GM21381 (cell line): Measurements from ENCODE around the gene FXYD2.

Experiments used
- ATAC-seq: cut with Tn5 transposase; IDR thresholded peaks from one replicate; pipeline ENCODE4 v1.9.1; 2021; ENCODE audit warnings: mild to moderate bottlenecking, moderate library complexity; ENCODE audit not compliant: unreplicated experiment

The FXYD2 gene

DNA sequence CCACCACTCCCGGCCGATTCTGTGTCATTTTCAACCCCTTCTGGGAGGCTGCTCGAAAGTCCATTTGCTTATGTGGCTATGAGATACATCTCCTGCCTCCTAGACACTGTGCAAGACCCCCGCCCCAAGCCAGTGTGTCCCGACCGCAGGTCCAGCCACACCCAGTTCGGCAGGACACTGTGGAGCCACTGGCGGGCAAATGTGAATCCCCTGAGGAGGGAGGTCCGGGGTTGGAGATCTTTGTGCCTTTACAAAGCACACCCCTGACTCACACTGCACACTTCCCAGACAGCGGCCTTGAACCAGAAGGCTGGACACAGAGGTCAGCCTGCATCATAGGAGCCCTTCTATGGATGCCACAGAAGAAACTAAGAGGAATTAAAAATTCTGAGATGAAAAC is 34.5 kb upstream of the FXYD2 start:
- ATAC-seq = no peak

DNA sequence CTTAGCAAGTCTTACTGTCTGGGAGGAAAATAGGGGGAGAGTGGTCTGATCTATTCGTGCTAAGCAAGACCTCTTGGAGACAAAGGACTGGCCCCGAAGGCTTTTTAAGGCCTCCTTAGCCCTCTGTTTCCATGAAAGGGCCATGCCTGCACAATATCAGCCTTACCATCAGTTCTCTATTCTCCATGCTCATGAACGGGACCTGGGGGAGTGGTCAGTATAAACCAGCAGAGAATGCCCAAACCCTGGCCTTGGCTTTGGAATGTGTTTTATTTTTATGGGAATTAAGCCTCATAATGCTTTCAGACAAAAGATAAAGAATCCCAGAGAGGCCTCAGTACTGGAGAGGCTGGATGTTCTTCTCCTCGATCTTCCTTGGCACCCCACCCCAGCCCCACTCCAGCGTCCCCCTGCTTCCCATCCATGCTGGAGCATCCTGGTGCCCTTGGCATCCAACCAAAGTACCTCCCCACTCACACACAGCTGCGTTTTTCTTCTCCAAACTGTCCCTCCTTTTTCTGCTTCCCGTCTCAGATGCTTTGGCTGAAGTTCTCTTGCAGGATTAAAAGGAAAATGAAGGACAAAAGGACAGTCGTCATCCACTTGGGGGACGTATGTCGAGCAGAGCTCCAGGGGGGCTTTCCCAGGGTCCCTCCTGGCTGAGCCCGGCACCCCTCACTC is 33.3 kb upstream of the FXYD2 start:
- ATAC-seq = no peak

DNA sequence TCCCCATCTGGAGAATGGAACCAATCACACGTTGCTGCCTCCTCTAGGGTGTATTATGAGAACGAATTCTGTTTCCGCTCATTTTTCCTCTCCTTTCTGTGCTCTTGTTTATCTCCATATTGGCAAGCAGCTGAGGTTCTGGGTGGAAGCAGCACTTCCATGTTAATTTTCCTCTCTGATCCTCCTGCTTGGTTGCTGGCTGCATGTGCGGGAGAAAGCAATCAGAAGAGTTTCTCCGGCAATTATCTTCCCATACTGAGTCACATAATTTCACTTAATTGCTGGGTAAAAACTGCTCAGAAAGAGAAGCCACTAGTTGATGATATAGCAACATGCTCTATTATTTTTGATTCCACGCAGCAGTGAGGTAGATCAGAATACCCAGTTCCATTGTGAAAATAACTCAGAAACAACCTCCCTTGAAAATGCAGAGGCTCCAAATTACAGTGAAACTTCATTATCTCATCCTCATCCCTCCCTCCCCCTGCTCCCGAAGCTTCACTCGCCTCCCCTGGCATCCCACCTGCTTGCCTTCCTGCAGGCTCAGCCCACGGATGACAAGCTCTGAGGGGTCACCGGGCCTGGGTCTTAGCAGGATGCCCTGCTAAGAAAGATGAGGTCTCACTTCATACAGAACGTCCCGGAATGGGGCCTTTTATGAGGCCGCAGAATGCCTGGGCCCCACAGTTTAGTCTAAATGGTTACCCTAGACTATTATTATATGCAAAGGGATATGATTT is 31.5 kb upstream of the FXYD2 start:
- ATAC-seq = no peak

DNA sequence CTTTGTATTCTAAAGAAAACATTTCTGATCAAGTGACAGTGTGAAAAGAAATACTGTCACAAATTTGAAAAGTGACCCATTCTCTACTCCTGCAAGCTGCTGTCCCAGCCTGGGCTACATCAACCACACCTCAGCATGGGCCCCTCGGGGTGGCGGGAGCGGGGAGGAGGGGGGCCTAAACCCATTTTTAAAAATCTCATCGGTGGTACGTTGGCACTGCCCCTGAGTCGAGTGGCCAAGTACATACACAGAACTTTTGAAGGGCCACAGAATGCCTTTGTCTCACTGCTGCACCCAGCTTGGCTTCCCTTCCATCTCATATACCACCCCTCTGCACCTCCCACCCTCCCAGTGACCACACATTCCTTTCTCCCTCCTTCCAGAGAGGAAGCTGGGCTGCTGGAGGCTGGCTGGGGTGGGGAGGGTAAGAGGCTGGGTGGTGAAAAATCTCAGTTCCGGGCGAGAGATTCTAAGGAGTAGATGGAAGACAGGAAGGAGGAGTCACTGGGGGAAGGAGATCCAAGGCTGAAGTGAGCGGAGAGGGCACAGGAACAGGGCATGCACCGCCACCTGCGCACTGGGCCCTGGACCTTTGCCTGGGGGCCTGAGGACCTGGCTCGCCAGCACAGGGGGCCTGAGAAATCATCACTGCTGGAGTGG is 30.8 kb upstream of the FXYD2 start:
- ATAC-seq = no peak

DNA sequence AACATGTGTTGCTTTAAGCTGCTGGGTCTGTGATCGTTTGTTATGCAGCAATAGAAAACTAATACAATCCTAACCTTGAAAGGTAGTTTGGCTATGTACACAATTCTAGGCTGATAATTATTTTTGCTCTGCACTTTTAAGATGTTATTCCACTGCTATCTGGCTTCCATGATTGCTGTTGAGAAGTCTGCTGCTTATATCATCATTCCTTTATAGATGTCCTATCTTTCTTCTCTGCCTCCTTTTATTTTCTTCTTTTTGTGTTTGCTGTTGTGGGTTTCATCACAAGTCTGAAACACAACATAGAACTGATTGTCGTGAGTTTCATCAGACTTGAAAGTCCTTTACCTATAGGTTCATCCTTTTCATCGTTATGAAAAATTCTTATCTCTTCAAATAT is 27.8 kb upstream of the FXYD2 start:
- ATAC-seq = no peak

DNA sequence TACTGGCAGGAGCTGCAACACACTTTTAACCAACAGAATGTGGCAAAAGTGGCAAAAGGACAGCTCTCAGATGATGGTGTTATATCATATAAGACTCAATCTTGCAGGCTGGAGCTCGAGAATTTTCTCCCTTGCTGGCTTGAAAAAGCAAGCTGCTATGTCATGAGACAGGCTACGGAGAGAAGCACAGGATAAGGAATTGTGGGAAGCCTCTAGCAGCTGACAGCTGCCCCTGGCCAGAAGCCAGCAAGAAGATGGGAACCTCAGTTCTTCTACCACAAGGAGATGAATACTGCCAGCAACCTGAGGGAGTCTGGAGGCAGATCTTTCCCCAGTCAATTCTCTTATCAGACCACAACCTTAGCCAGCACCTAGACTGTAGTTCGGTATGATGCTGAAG is 27.3 kb upstream of the FXYD2 start:
- no peak for ATAC-seq

DNA sequence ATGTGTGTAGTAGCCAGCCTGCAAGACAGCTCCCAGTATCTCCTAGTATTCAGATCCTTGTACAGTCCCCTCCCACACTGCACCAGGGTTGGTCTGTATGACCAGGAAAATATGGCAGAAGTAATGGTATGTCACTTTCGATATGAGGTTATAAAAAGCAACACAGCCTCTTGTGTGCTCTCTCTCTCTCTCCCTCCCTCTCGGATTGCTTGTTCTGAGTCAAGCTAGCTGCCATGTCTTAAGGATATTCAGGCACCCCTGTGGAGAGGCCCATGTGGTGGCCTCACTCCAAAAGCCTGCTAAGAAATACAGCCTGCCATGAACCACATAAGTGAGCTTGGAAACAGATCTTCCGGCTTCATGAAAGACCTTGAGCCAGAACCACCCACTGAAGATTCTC is 26.6 kb upstream of the FXYD2 start:
- ATAC-seq = no peak

DNA sequence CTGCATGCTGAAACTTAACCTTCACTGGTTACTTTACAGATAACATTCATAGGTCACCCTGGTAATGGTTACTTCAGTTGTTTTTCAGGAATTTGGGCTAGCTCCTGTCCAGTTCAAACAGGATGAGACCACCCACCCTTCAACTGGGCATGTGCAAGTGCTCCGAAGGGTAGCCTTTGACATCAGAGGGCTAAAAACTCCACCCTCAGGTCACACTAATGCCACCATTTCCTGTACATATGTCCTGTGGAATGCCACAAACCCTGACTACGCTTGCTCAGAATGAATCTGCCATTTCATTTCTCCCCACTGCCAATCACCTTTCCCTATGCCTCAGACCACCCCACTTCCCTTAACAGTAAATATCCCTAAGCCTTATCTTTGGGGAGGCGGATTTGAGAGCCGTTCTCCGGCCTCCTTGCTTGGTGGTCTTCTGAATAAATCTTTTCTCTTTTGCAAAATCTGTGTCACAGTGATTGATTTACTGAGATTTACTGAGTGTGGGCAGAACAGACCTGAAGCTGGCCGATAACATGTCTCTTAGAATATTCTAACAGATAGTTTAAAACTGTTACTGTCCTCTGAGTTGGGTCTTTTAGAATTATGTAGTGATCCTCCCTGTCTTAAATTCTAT is 25.4 kb upstream of the FXYD2 start:
- no peak for ATAC-seq

DNA sequence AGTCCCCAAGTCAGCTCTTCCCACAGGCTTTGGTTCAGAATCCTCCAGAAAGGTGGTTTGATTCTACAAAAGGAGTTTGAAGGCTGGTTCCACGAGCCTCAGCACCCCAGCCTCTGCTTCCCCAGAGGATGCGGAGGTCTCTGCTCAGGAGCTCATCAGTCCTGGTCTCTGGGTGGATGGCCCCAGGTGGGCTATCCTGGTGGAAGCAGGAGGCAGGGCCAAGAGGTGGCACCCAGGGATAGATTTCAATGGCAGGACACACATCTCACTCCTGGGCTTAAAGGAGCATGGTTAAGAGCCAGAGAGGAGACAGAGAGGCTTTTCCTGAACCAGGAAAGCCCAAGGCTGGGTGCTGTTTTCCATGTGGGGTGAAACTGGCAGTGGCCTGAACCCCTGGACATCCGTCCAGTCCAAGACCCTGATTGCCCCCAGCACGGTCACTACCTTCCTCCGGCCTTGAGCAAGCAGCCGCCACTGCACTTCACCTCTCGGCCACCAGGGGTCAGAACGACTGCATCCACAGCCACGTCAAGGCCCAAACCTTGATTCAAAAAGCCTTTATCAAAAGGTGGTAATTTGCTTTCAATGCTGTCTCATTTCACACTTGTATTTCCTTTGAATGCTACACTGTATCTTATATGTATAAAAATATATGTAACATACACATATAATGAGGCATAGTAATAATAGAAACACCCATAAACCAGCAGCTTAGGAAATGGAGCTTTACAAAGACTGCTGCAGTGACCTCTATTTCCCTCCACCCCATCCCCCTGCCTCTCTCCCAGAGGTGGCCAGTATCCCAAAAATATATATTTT is 19.3 kb upstream of the FXYD2 start:
- ATAC-seq = no peak

DNA sequence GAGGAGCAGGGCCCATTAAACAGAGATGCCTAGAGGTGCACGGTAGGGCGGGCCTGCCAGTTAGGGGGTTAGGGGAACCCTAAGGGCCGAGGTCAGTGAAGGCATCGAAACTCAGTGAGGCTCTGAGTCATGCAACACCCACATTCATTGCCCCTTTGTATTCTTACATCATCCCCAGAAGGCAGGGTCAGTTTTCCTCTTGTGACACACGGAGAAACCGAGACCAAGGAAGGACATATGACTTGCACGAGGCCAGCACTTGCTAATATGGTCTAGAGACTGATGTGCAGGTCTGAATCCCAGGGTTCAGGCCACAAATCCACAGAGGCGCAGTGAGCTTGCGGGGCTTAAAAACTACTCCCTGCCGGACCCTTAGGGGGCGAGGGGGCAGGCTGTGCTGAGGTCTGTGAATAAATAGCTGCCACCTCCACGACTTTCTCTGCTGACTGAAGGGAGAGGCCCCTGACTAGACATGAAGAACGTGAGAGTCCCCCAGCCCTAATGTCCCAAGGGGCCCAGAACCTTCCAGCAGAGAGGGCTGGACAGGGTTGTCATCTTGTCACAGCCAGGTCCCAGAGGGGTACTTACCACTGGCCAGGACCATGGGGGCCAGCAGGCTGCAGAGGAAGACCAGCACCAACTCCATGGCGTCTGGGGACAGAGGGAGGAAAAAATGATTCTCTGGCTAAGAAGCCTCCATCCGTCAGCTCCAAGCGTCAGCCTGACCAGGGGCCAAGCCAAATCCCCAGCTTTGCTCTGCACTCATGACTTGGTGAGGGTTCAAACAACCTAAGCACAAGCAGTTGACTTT is 17.8 kb upstream of the FXYD2 start:
- no peak for ATAC-seq

DNA sequence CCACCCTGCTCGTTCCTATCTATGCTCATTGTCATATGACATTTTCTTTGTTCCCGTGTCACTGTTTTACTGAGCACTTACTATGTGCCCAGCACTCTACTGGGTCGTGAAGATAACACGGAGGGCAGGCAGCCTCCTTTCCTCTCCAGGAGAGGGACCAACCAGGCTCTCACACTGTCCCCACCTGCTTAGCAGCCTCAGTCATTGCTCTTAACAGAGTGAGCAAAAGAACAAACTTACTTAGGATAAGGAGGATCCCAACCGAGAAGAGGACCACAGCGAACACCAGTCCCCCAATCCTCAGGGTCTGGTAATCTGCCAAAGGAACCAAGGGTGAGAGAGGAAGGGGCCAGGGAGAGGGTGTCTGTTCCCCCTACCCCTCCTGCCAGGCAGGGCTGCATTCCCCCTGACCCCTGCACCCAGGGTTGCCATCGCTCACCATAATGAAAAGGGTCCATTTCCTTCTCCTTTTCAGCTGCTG is 17.0 kb upstream of the FXYD2 start:
- no peak for ATAC-seq

DNA sequence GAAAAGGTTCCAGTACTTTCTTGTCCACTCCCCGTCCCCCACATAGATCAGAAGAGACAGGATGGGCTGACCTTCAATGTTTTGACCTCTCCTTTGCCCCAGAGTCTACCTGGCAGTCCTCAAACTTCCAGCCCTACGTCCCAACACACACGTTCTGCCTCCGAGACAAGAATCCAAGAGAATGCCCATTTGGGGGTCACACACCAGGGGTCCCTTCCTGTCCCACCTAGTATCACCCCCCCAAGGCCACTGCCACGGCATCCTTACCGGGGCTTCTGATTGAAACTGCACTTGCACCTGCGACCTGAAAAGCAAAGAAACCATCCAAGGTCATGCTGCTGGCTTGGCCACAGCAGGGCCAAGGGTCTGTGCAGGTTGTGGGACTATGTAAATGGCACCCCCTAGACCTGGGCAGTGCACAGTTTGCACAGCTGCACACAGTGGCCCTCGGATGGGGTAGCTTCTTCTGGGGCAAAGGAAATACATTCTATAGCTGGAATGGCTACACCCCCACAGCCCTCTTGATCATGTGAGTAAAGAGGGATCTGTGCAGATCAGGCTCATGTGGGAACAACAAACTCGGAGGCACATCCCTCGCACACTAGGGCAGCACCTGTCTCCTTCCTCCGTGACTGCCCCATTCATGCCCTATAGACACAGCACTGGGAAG is 16.5 kb upstream of the FXYD2 start:
- ATAC-seq = no peak

DNA sequence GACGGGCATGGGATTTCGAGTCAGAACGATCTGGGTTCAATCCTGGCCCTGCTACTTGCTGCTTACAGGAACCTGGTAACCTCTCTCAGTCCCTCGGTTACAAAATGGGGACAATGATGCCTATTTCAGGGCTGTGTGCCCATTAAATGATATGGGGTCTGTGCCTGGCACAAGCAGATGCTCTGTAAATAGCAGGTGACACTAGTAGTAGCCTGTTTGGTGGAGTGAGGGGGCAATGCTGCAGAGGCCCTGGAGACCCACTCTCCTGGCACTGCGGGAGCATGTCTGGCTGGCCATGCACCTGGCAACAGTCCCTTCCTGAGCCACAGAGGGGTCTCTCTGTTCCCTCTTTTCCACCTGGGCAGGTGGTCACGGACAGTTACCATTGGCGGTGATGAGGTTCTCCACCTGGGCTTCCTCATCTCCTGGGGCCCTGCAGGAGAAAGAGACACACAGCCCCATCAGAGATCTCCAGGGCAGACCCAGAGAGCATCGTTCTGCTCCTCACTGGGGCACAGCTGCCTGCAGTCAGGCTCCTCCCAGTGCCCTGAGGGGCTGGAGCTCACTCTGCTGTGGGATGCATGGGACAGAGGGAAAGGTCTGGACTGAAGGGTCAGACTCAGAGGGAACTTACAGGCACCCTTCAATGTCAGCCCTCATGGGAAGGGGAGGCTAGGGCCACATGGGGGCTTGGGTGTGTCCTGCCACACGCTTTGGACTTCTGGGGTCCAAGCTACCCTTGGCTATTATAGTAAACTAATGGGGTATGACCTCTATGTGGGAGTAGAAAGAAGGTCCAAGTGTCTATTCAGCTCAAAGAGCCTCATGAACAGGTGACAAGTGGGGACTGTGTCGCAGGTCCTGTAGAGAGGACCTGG is 15.6 kb upstream of the FXYD2 start:
- ATAC-seq = no peak

DNA sequence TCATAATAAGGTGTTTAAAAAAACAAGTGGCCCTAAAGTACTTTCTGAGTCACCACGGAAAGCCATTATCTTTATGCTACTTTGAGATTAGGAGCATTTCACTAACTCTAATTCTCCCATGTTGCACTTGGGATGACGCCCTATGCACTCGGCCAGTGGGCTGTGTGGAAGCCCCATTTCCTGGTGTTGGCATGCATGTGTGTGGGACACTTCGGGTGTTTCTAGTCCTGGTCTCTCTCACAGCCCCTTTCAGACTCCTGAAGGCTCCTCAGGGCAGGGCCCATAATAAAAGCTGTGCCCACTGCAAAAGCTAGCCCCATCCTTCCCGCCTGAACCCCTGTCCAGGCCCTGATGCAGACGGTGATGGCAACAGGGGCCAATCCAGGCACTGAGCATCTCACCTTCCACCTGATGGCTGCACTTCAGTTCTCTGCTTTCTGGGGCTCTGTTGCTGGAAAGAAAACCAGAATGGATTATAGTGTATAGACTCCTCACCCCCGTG is 14.9 kb upstream of the FXYD2 start:
- no peak for ATAC-seq

DNA sequence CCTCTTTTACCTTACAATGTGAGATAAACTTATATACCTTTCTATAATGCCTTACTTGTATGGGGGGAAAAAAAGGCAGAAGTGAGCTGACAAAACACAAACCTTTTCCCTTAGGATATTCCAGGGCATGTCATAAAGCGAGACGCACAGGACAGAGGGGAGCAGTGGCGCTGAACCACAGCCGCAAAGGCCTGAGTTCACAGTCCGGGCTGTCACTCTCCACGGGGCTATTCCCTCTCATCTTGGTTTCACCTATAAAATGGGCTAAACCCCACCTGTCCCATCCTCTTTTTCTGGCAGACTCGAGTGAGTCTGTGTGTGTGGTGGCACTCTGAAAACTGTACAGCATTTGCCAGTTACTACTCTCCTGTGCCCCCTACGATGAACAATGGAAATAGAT is 14.4 kb upstream of the FXYD2 start:
- no peak for ATAC-seq

DNA sequence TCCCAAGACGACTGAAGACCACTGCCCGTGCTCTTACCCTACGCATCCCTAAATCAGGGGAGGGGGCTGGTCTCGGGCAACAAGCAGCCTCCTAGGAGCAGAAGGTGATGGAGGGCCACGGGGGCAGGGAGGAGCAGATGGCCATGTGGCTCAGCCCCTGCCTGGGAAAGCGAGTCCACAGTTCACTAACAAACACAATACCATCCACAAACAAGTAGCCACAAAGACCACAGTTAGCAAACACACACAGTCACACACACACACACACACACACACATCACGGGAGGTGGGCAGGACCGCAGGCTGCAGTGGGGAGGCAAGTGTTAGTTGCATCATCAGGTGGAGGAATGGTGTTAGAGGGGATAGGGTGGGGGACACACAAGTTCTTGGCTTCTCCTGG is 13.2 kb upstream of the FXYD2 start:
- no peak for ATAC-seq

DNA sequence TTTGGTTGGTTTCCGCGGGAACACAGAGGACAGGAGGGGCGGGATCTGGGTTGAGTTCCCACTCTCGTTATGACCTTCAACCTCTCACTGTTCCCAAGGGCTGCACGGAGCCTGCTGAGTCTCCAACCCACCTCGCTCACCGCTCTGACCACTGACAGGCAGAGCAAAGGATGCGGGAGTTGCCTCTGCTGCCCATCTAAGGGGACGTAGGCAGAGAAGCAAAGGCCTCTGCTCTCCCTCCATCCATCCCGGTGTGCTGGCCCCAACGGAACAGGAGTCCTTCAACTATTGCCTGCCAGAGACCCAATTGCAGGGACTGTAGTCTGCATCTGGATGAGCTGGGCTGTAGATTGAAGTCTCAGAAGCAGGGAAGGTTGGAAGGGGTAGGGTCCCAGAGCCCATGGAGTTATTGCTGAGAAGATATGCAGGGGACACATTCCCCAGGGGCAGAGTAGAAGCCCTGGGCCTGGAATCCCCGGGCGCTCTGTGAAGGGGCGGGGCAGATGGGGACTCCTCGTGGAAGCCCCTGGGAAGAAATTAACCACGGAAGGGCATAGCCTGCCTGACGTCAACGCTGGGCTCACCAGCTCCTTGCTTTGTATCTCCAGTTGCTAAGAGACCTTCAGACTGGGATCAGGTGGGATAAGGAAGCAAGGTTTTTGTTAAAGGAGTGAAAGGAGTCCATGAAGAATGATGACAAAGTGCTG is 12.7 kb upstream of the FXYD2 start:
- no peak for ATAC-seq
